PC-3 (cell line): ENCODE data around the gene CRISP1. TPM values are rescaled to one million over a fixed set of nuclear protein-coding genes. Genes with fewer than 3 reads are reported as not detected.

Experiments used
- ATAC-seq: fragments of 200-7000 bp; cut with Tn5 transposase; 2 replicates; pipeline ENCODE4 v1.9.1; 2020; ENCODE audit warnings: mild to moderate bottlenecking, moderate library complexity
- BruUV-seq: library from RNA; stranded (reverse); fragments of 400-500 nt; replicated peaks from 2 replicates; lab custom pipeline; 2021; lab: Mats Ljungman, UMichigan
- CTCF ChIA-PET: fragments of 300-600 bp; sonication (Branson Sonifier 250); formaldehyde crosslinking; loops from one replicate; lab custom pipeline; 2022; ENCODE audit warnings: antibody characterized with exemption; lab: Charles Lee
- POLR2A ChIA-PET: fragments of 300-600 bp; sonication (Branson Sonifier 250); formaldehyde crosslinking; loops from one replicate; lab custom pipeline; 2022; ENCODE audit warnings: antibody characterized with exemption; ENCODE audit not compliant: unreplicated experiment; lab: Charles Lee
- DNase-seq: peaks from one replicate; pipeline ENCODE4 v3.0.0-alpha.2; 2015
- H2AFZ ChIP-seq: fragments of 300-600 bp; sonication (generic); 2 replicates; pipeline ENCODE4 v1.6.0; 2016; ENCODE audit warnings: antibody characterized with exemption, low read length
- H3F3A ChIP-seq: fragments of 300-600 bp; sonication (generic); one replicate; pipeline ENCODE4 v1.6.0; 2017; ENCODE audit warnings: antibody characterized with exemption, low read length, control low read depth, mild to moderate bottlenecking; ENCODE audit not compliant: unreplicated experiment
- H3K27ac ChIP-seq: fragments of 300-600 bp; sonication (generic); 2 replicates; pipeline ENCODE4 v1.5.1; 2016; ENCODE audit warnings: mild to moderate bottlenecking, low read length
- H3K27me3 ChIP-seq: fragments of 300-600 bp; sonication (generic); 2 replicates; pipeline ENCODE4 v1.6.1; 2016; ENCODE audit warnings: low read length, mixed read lengths
- H3K36me3 ChIP-seq: fragments of 300-600 bp; sonication (generic); 2 replicates; pipeline ENCODE4 v1.6.1; 2016; ENCODE audit warnings: low read depth, mixed run types, low read length, mixed read lengths
- H3K4me1 ChIP-seq: fragments of 300-600 bp; sonication (generic); 2 replicates; pipeline ENCODE4 v1.5.1; 2016; ENCODE audit warnings: low read length; ENCODE audit not compliant: insufficient read depth
- H3K4me2 ChIP-seq: fragments of 300-600 bp; sonication (generic); 2 replicates; pipeline ENCODE4 v1.6.0; 2016; ENCODE audit warnings: low read length
- H3K4me3 ChIP-seq: fragments of 300-600 bp; sonication (generic); 2 replicates; pipeline ENCODE4 v1.5.1; 2016; ENCODE audit warnings: mild to moderate bottlenecking, low read length, mixed read lengths
- H3K79me2 ChIP-seq: fragments of 300-600 bp; sonication (generic); 2 replicates; pipeline ENCODE4 v1.6.1; 2017; ENCODE audit warnings: low read length, mixed read lengths
- H3K9ac ChIP-seq: fragments of 300-600 bp; sonication (generic); 2 replicates; pipeline ENCODE4 v1.6.0; 2016; ENCODE audit warnings: mild to moderate bottlenecking, low read length
- H3K9me2 ChIP-seq: fragments of 300-600 bp; sonication (generic); replicated peaks from 2 replicates; pipeline ENCODE4 v1.6.1; 2016; ENCODE audit warnings: mixed run types, low read length, mixed read lengths
- H3K9me3 ChIP-seq: fragments of 300-600 bp; sonication (generic); 2 replicates; pipeline ENCODE4 v1.6.1; 2016; ENCODE audit warnings: low read length, mixed read lengths
- H4K20me1 ChIP-seq: fragments of 300-600 bp; sonication (generic); 2 replicates; pipeline ENCODE4 v1.6.1; 2016; ENCODE audit warnings: low read length, mixed read lengths
- CTCF ChIP-seq: fragments of 300-600 bp; sonication (generic); conservative IDR thresholded peaks from 2 replicates; pipeline ENCODE4 v1.5.1; 2017; ENCODE audit warnings: antibody characterized with exemption, low read depth, mild to moderate bottlenecking, low read length
- EZH2 ChIP-seq: fragments of 300-600 bp; sonication (generic); IDR thresholded peaks from one replicate; pipeline ENCODE4 v1.6.1; 2017; ENCODE audit warnings: antibody characterized with exemption, mild to moderate bottlenecking, low read length; ENCODE audit not compliant: unreplicated experiment
- EZH2phosphoT487 ChIP-seq: fragments of 300-600 bp; sonication (generic); IDR thresholded peaks from 2 replicates; pipeline ENCODE4 v1.6.1; 2018; ENCODE audit warnings: mild to moderate bottlenecking, antibody characterized with exemption, low read length, borderline replicate concordance
- intact Hi-C: fragments of 100-400 bp; cut with micrococcal nuclease; formaldehyde crosslinking; loops from 2 replicates; pipeline ENCODE4 v1.9.0; 2023
- total RNA-seq: library from RNA; depleted of rRNA; stranded (reverse); fragments of >200 nt; gene quantifications from 2 replicates; pipeline ENCODE4 v1.2.3, GENCODE V29; 2014

The CRISP1 gene
- total RNA-seq, 1 experiment from 2014 or later, result not detected

- ATAC-seq, result no peak
- no peaks in the 10 kb centered on the region for H4K20me1 ChIP-seq
- no peak overlapping the region for H3K27ac ChIP-seq
- TF ChIP-seq EZH2phosphoT487 (no peak), EZH2 (no peak), CTCF (no peak)
- H3K9me3 ChIP-seq, result no peaks in the 10 kb centered on the region
- CTCF ChIA-PET, result no interaction called here
- no peaks in the 10 kb centered on the region for H3F3A ChIP-seq
- H3K79me2 ChIP-seq, result no peaks in the 10 kb centered on the region
- no peak overlapping the region for H3K4me2 ChIP-seq
- H3K9ac ChIP-seq, result no peak overlapping the region
- POLR2A ChIA-PET, result no interaction called here
- no peaks in the 10 kb centered on the region for H3K4me1 ChIP-seq
- peaks cover 20% of the 10 kb centered on the region for H3K27me3 ChIP-seq
- intact Hi-C loops, result no loop called here
- H3K9me2 ChIP-seq, result no peaks in the 10 kb centered on the region
- H3K36me3 ChIP-seq, result no peaks in the 10 kb centered on the region
- BruUV-seq, result no TSS peak
- no peak overlapping the region for H3K4me3 ChIP-seq
- DNase-seq, result no peak
- no peak overlapping the region for H2AFZ ChIP-seq
These were observed 45.9 kb upstream of the CRISP1 start for GRCh38 chr6:49912196-49912595.

DNA sequence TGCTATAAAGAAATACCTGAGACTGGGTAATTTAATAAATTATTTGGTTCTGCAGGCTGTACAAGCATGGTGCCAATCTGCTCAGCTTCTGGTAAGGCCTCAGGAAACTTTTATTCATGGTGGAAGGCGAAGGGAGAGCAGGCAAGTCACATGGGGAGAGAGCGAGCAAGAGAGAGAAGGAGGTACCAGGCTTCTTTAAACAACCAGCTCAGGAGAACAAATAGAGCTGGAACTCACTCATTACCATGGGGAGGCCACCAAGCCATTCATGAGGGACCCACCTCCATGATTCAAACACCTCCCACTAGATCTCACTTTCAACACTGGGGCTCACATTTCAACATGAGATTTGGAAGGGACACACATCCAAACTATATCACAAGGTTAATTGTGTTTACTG is 44.9 kb upstream of the CRISP1 start:
- DNase-seq, result no peak
- Histone ChIP-seq H3K4me2 (no peak overlapping the region), H3K9me3 (no peaks in the 10 kb centered on the region), H3K79me2 (no peaks in the 10 kb centered on the region), H3K9me2 (no peaks in the 10 kb centered on the region), H3K4me3 (no peak overlapping the region), H3F3A (no peaks in the 10 kb centered on the region), H2AFZ (no peak overlapping the region), H4K20me1 (no peaks in the 10 kb centered on the region), H3K27ac (no peak overlapping the region), H3K27me3 (peaks cover 20% of the 10 kb centered on the region), H3K4me1 (no peaks in the 10 kb centered on the region), H3K36me3 (no peaks in the 10 kb centered on the region), H3K9ac (no peak overlapping the region)
- TF ChIP-seq EZH2 (no peak), CTCF (no peak), EZH2phosphoT487 (no peak)
- POLR2A ChIA-PET, result no interaction called here
- no TSS peak for BruUV-seq
- intact Hi-C loops, result no loop called here
- CTCF ChIA-PET, result no interaction called here
- ATAC-seq, result no peak

DNA sequence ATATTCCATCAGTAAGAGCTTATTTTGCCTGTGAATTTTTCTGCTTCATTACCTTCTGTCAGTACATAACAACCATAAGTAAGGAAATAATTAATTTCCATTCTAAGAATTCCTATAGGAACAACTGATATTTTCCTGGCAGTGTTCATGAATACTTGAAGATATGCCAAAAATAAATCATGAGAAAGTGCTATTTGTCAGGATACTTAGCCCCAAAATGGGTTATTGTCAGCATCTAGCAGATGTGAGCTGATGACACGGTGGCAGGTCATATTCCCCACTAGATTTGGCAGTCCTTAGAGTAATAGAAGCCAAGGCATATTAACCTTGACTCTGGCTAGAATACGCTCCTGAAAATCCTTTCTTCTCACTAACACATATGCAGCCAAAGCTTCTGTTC is 43.2 kb upstream of the CRISP1 start:
- Histone ChIP-seq H3K4me2 (no peak overlapping the region), H3K27me3 (peaks cover 32% of the 10 kb centered on the region), H4K20me1 (no peaks in the 10 kb centered on the region), H3K27ac (no peak overlapping the region), H3K79me2 (no peaks in the 10 kb centered on the region), H3K9me2 (no peaks in the 10 kb centered on the region), H3K9me3 (no peaks in the 10 kb centered on the region), H2AFZ (no peak overlapping the region), H3K36me3 (no peaks in the 10 kb centered on the region), H3F3A (no peaks in the 10 kb centered on the region), H3K9ac (no peak overlapping the region), H3K4me3 (no peak overlapping the region), H3K4me1 (no peaks in the 10 kb centered on the region)
- TF ChIP-seq CTCF (no peak), EZH2phosphoT487 (no peak), EZH2 (no peak)
- ChIA-PET CTCF (no interaction called here), POLR2A (no interaction called here)
- BruUV-seq, result no TSS peak
- intact Hi-C loops, result no loop called here
- DNase-seq (no peak), ATAC-seq (no peak)
